K562 (cell line): ENCODE results near the gene RHAG. TPM values are rescaled to one million over a fixed set of nuclear protein-coding genes. Genes with fewer than 3 reads are reported as not detected.

Source experiments
- CBX1 ChIP-seq: sonication (generic); IDR thresholded peaks from 2 replicates; pipeline ENCODE4 v1.6.1; 2016; ENCODE audit warnings: antibody characterized with exemption, low read depth, mild to moderate bottlenecking
- CREM ChIP-seq: IDR thresholded peaks from 2 replicates; pipeline ENCODE4 v1.6.1; 2014; ENCODE audit warnings: antibody characterized with exemption, low read depth
- DPF2 ChIP-seq: fragments of 450-650 bp; IDR thresholded peaks from 2 replicates; pipeline ENCODE4 v1.6.1; 2016
- EP300 ChIP-seq: IDR thresholded peaks from 2 replicates; pipeline ENCODE4 v1.6.1; 2012; ENCODE audit warnings: low read length, improper control_type of control experiment
- FOSL1 ChIP-seq: fragments of 200-800 bp; sonication (Bioruptor generic); conservative IDR thresholded peaks from 2 replicates; pipeline ENCODE4 v1.6.1; 2016; ENCODE audit warnings: missing genetic modification characterization, missing compliant biosample characterization
- FOXA1 ChIP-seq: fragments of 450-650 bp; IDR thresholded peaks from 2 replicates; pipeline ENCODE4 v1.6.1; 2016; ENCODE audit warnings: mild to moderate bottlenecking, borderline replicate concordance
- HES1 ChIP-seq: fragments of 450-650 bp; IDR thresholded peaks from 2 replicates; pipeline ENCODE4 v1.6.1; 2016; ENCODE audit warnings: low read depth, mild to moderate bottlenecking, moderate library complexity
- L3MBTL2 ChIP-seq: fragments of 450-650 bp; IDR thresholded peaks from 2 replicates; pipeline ENCODE4 v1.6.1; 2016; ENCODE audit warnings: mild to moderate bottlenecking, moderate library complexity
- NCOR1 ChIP-seq: fragments of 450-650 bp; IDR thresholded peaks from 2 replicates; pipeline ENCODE4 v1.6.1; 2016; ENCODE audit warnings: mild to moderate bottlenecking, moderate library complexity
- NR2C2 ChIP-seq, 2 experiments: fragments of 200-800 bp in 1 of 2; sonication (Bioruptor generic) in 1 of 2; sonication (generic) in 1 of 2; formaldehyde crosslinking in 1 of 2; IDR thresholded peaks; 2 replicates each; pipeline versions ENCODE4 v1.6.1 to v1.8.0; 2016 to 2022; ENCODE audit warnings: mild to moderate bottlenecking in 1 of 2, missing compliant biosample characterization in 1 of 2, missing genetic modification characterization in 1 of 2, missing genetic modification reagents in 1 of 2
- POLR3A ChIP-seq: IDR thresholded peaks from 2 replicates; pipeline ENCODE4 v1.6.1; 2011; ENCODE audit warnings: borderline replicate concordance, mild to moderate bottlenecking, moderate library complexity; ENCODE audit not compliant: insufficient read length, insufficient read depth; ENCODE audit errors: extremely low read depth
- PRDM10 ChIP-seq: fragments of 450-650 bp; IDR thresholded peaks from 2 replicates; pipeline ENCODE4 v1.6.1; 2018; ENCODE audit not compliant: partially characterized antibody
- SIN3B ChIP-seq: fragments of 450-650 bp; IDR thresholded peaks from 2 replicates; pipeline ENCODE4 v1.6.1; 2017; ENCODE audit warnings: low read depth, mild to moderate bottlenecking, moderate library complexity
- SMARCC2 ChIP-seq: fragments of 450-650 bp; IDR thresholded peaks from 2 replicates; pipeline ENCODE4 v1.6.1; 2017; ENCODE audit warnings: antibody characterized with exemption, moderate library complexity, mild to moderate bottlenecking, low read depth
- TAL1 ChIP-seq: fragments of 450-650 bp; IDR thresholded peaks from 2 replicates; pipeline ENCODE4 v1.6.1; 2016; ENCODE audit warnings: mild to moderate bottlenecking
- TRIM24 ChIP-seq, 2 experiments: fragments of 450-650 bp; IDR thresholded peaks; 2 replicates each; pipeline ENCODE4 v1.6.1; 2016
- ZNF232 ChIP-seq: sonication (generic); formaldehyde crosslinking; IDR thresholded peaks from 2 replicates; pipeline ENCODE4 v1.8.0; 2022; ENCODE audit warnings: mild to moderate bottlenecking, missing genetic modification reagents
- ZNF384 ChIP-seq: IDR thresholded peaks from 2 replicates; pipeline ENCODE4 v1.6.1; 2012; ENCODE audit warnings: low read depth, low read length, improper control_type of control experiment
- polyA plus RNA-seq, 8 experiments: library from polyadenylated mRNA; depleted of rRNA in 4 of 8; stranded (reverse) in 5 of 8; unstranded in 3 of 8; fragments of >200 nt; fragmentation: Nextera tagmentation in 2 of 8; fragmentation: Illumina TruSeq in 1 of 8; extraction: Ambion mirVana in 2 of 8; extraction: Trizol in 1 of 8; gene quantifications; 2 replicates each; pipeline versions ENCODE4 v1.2.1 to v1.2.3, GENCODE V29; 2011 to 2014; ENCODE audit warnings: inconsistent platforms in 1 of 8, missing spikeins in 1 of 8
- total RNA-seq, 7 experiments: library from RNA; depleted of rRNA in 6 of 7; stranded (reverse); fragments of >200 nt in 6 of 7; fragmentation: Illumina TruSeq in 2 of 7; extraction: Trizol in 2 of 7; gene quantifications; 2 replicates each; pipeline versions ENCODE4 v1.2.1 to v1.2.3, GENCODE V29; 2011 to 2021; ENCODE audit warnings: low replicate concordance in 1 of 7

The RHAG gene
- total and polyA plus RNA-seq, 9 of the 15 experiments (the other 6 are each of a cell fraction or from before 2014, with no cell fraction given) = 290 to 1,202 (median 505) TPM

GRCh38 chr6:49556429-49556837 is 80.2 kb downstream of the RHAG start (continued):
- TF ChIP-seq EP300 = peak; percentile 85
- peak; percentile 95 for TF ChIP-seq DPF2
- TF ChIP-seq HES1 = 0 out of 2 replicates have a peak, but pooled peaks have one; percentile 18
- no peak for TF ChIP-seq SIN3B
- TF ChIP-seq FOXA1 = peak; percentile 79
- TF ChIP-seq FOSL1 = peak; percentile 98
- TF ChIP-seq ZNF384 = peak; percentile 72
- no peak; the same call in 1 of the 2 replicates for TF ChIP-seq NCOR1
- TF ChIP-seq CBX1 = no peak
- TF ChIP-seq L3MBTL2 = peak; percentile 53
- peak; percentile 57 for TF ChIP-seq CREM
- no peak for TF ChIP-seq ZNF232 (CRISPR knock-in tag)
- TF ChIP-seq PRDM10 = no peak
- peak; percentile 89 to 94 for TF ChIP-seq TRIM24 (IDR thresholded peaks at IDR 0.05)
- TF ChIP-seq SMARCC2 = peak; percentile 93
- 0 out of 2 replicates have a peak, but pooled peaks have one; percentile 3 for TF ChIP-seq TAL1
- no peak for TF ChIP-seq POLR3A
- no peak for TF ChIP-seq NR2C2 (CRISPR knock-in tag; IDR thresholded peaks at IDR 0.05)
- 0 out of 2 replicates have a peak, but pooled peaks have one; percentile 20 for TF ChIP-seq NR2C2 (tag; IDR thresholded peaks at IDR 0.05)
